T-helper 9 cell (primary cell): Measurements from ENCODE around the gene MARF1.
"Not testable (repeated sequence)": the region's sequence is repeated elsewhere in the genome, so short reads cannot be mapped to it uniquely, and the experiment has no call there.

Source experiments
- DNase-seq: peaks from one replicate; pipeline ENCODE4 v3.0.0-alpha.2; 2020

Gene MARF1

DNA sequence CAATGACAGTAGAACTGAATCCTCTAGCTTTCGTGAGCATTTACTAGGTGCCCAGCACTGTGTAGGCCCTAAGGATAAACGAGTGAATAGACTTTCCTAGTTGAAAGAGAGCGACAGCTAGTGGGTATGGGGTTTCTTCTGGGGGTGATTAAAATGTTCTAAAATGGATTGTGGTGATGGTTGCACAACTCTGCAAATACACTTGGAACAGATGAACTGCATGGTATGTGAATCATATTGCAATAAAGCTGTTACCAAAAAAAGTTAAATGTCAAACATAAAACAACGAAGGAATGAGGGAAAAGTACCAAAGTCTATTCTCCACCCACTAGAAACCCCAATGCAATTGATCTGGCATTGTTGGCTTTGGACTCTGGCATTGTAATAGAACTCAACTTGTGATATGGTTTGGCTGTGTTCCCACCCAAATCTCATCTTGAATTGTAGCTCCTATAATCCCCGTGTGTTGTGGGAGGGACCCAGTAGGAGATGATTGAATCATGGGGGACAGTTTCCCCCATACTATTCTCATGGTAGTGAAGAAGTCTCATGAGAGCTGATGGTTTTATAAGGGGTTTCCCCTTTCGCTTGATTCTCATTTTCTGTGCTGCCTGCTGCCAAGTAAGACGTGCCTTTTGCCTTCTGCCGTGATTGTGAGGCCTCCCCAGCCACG lies 70.5 kb downstream of the MARF1 start:
- no peak for DNase-seq

GRCh38 chr16:15571557-15571956 lies 71.4 kb downstream of the MARF1 start:
- no peak for DNase-seq

DNA sequence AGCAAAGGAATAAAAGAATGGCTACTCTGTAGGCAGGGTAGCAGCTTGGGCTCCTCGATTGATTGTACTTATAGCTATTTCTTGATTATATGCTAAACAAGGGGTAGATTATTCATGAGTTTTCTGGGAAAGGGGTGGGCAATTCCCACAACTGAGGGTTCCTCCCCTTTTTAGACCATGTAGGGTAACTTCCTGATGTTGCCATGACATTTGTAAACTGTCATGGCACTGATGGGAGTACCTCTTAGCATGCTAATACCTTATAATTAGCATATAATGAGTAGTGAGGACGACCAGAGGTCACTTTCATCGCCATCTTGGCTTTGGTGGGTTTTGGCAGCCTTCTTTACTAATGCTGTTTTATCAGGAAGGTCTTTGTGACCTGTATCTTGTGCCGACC lies 72.3 kb downstream of the MARF1 start:
- not testable (repeated sequence) for DNase-seq

DNA sequence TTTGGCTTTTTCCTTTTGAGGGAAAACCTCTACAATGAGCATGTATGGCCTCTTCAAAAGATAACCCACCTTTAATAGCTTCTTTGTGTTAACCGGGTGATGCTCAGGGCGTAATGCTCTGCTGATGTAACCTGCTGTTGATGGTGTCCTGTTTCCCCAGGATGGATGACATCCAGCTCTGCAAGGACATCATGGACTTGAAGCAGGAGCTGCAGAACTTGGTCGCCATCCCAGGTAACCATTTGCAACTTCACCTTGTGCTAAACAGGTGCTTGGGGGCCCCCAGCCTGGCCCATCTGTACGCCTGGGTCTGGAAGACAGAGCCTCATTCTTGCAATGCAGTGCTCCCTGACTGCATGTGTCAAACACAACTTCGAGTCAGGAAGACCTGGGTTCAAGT lies 75.1 kb downstream of the MARF1 start:
- no peak for DNase-seq

GRCh38 chr16:15566095-15566494 lies 76.9 kb downstream of the MARF1 start:
- DNase-seq: no peak

DNA sequence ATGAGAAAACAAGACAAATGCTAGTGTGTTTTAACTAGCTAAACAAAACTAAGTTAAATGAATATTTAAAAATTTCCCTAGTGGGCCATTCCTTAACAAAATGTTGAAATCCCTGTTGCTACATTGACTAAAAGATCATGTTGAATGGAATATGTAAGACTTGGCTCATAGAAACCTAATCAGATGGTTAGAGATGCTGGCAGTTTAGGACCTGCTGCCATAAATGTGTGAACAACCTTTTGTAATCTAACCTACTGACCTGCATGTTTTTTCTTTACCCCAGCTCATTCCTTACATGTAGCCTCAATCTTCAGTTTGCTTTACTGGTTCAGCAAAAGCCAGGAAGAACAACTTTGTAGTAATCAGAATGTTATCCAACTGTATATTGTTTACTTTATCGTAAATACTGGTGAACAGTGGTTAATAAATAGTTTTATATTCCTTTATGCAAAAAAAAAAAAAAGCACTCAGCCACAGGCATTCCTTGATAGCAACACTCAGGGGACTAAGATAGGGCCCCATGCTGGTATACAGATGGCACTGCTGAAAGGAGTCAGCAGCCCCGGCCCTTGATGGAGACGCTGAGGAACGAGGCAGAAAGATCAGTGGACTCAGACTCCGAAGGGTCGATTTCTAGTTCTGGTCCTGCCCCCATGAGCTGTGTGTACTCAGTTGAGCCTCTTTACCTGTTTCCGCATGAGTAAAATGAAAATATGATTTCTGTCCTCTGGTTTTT lies 78.2 kb downstream of the MARF1 start:
- no peak for DNase-seq

GRCh38 chr16:15559176-15559575 lies 83.8 kb downstream of the MARF1 start:
- DNase-seq: no peak

DNA sequence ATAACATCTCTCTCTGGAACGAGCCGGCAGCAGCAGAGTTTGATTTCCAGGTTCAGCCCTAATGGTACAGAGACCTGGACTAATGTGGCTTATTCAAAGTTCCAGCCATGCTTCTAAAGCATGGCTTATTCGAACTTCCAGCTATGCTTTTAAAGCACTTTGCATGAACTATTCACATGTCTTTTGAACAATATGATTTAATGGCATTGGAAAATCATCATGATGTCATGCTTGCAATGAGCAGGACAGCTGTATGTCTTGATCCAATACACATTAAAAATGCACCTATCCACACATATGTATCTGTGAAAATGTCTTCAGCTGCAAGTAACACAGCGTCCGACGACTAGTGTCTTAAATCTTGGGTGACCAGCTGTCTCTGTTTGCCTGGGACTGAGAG lies 85.7 kb downstream of the MARF1 start:
- no peak for DNase-seq

DNA sequence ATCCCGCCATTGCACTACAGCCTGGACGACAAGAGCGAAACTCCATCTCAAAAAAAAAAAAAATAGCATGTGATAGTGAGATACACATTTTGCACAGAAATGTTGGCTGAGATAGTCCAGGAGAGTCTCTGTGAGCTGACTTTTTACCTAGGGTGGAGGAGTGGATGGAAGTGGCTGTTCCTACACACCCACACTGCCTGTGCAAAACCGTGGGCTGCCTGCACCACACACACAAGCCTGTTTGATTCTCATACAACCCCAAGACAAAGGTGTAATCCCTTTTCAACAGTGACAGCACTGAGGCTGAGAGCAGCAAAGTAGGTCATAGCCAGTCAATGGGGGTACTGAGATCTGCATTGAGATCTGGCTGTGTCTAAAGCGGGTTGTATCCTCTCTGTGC lies 86.8 kb downstream of the MARF1 start:
- no peak for DNase-seq

GRCh38 chr16:15553313-15554088 lies 89.5 kb downstream of the MARF1 start:
- DNase-seq: no peak

DNA sequence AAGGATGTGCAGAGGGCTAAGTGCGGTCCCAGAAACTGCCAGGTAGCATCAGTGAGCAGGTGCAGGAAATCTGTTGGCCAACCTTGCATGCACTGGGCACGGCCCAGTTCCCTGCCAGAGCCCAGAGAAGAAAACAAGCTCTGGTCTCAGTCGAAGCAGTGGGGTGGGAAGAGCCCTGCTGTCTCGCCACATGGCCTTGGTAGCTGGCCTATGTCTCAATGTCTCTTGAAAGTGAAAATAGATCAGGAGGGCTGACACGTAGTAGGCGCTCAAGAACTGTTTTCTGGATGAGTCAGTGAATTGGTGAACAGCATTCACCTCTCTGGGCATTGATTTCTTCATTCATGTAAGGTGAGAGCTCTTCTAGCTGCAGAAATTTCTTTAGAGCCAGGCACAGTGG lies 90.4 kb downstream of the MARF1 start:
- no peak for DNase-seq

DNA sequence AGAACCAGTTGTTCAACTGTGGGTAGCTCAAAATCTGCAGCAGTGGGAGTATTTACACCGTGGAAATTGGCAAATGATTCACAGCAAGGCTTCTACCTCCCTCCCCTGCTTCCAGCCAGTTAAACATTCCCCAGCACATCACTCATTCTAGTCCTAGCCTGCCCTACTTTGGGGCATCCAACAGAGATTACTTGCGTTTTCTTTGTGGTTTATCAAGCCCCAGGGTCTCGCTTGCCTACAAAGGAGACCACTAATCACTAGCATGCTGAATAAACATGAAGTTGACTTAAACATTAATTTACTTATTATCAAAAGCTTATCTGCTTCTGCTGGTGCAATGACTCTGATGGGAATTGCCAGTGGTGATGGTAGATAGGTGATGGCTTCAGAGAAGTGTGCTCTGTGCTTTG lies 94.5 kb downstream of the MARF1 start:
- no peak for DNase-seq

- no peak for DNase-seq
Measured at GRCh38 chr16:15547768-15548096, 95.2 kb downstream of the MARF1 start.

DNA sequence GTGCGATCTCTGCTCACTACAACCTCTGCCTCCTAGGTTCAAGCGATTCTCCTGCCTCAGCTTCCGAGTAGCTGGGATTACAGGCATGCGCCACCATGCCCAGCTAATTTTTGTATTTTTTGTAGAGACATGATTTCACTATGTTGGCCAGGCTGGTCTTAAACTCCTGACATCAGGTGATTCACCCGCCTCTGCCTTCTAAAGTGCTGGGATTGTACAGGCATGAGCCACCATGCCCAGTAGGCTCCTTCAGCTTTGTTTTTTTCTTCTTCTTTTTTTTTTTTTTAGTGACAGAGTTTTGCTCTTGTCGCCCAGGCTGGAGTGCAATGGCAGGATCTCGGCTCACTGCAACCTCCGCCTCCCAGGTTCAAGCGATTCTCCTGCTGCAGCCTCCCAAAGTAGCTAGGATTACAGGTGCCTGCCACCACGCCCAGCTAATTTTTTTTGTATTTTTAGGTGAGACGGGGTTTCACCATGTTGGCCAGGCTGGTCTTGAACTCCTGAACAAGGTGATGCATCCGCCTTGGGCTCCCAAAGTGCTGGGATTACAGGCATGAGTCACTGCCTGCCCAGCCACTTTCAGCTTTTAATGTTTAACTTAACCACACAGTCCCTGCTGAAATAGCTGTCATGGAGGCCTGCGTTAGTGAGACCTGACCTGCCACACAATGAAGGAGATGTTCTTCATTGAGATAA lies 95.7 kb downstream of the MARF1 start:
- not testable (repeated sequence) for DNase-seq

DNA sequence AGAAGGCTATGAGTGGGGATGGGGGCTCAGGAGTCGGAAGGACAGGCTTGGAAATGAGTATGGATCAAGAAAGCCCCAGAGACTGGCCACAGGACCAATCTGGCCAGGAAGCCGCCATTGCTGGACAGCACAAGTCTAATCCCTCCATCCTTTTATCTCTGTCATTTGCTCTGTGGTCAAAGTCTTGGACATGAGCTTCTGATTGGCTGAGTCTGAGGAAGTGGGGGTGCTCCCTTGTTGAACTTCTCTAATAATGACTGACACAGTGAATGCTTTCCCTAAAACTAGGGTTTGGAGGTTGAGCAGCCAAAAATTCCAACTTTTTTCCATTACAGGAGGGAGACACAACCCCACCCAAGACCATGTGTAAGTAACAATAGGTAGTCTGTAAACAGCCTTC lies 97.4 kb downstream of the MARF1 start:
- no peak for DNase-seq

DNA sequence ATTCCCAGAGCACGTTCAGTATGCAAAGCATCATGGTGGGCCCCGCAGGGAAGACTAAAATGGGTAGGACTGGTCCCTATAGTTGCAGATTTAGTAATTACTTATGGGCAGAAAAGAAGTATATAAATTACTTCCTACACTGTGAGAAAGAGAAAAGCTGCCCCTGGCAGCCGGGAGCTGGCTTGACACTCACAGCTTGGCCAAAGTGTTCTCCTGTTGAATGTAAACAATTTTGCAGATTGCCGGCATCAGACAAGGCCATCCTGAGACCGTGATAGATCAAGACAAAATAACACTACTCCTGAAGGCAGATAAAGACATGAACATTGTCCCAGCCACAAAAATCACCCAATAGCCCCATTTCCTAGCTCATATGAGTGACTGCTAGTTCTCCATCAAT lies 98.5 kb downstream of the MARF1 start:
- DNase-seq: no peak
